Fibroblast of the conjunctiva (primary cell): ENCODE data around the gene TULP4.
"Not testable (repeated sequence)": the region's sequence is repeated elsewhere in the genome, so short reads cannot be mapped to it uniquely, and the experiment has no call there.

Experiments used
- DNase-seq: peaks from one replicate; pipeline ENCODE4 v3.0.0-alpha.2; 2010; ENCODE audit warnings: low read depth

Gene TULP4

DNA sequence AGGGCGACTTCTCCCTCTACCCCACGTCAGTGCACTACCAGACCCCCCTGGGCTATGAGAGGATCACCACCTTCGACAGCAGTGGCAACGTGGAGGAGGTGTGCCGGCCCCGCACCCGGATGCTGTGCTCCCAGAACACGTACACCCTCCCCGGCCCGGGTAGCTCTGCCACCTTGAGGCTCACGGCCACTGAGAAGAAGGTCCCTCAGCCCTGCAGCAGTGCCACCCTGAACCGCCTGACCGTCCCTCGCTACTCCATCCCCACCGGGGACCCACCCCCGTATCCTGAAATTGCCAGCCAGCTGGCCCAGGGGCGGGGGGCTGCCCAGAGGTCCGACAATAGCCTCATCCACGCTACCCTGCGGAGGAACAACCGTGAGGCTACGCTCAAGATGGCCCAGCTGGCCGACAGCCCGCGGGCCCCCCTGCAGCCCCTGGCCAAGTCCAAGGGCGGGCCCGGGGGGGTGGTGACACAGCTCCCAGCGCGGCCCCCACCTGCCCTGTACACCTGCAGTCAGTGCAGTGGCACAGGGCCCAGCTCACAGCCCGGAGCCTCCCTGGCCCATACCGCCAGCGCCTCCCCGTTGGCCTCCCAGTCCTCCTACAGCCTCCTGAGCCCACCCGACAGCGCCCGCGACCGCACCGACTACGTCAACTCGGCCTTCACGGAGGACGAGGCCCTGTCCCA lies 190.1 kb downstream of the TULP4 start:
- no peak for DNase-seq

- no peak for DNase-seq
These were observed 191.0 kb downstream of the TULP4 start for GRCh38 chr6:158503222-158503621.

- no peak for DNase-seq
These were observed 191.6 kb downstream of the TULP4 start for GRCh38 chr6:158503846-158504245.

DNA sequence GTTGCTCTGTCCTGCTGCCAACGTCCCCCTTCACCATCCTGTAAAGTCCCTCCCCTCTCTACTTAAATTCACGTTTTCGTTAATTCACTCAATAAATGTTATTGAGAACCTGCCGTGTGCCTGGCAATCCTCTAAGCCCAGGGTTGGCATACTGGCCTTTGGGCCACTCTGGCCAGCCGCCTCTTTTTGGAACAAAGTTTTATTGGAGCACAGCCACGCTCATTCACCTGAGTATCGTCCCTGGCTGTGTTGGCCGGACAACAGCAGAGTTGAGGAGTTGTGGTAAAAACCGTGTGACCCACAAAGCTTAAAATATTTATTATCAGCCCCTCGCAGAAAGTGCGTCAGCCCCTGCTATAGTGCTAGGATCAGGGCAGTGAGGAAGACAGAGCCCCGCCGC lies 192.9 kb downstream of the TULP4 start:
- no peak for DNase-seq

DNA sequence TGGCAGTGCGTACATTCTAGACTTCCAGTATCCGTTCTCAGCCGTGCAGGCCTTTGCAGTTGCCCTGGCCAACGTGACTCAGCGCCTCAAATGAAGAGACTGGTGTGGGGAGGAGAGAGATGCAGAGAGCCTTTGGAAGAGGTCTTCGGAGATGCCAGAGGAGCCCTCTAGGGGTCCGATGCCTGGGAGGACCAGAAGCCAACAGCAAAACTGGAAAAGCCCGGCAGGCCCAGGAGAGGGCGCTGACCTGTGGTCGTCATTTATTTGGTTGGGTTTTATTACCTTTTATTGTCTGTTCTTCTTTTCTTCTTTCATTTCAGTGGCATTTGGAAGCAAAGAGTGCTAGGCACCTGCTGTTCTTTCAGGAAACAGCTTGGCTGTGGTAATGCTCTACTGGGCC lies 194.3 kb downstream of the TULP4 start:
- no peak for DNase-seq

GRCh38 chr6:158507174-158507573 lies 194.9 kb downstream of the TULP4 start:
- no peak for DNase-seq

- no peak for DNase-seq
These were observed 196.2 kb downstream of the TULP4 start for GRCh38 chr6:158508450-158508849.

DNA sequence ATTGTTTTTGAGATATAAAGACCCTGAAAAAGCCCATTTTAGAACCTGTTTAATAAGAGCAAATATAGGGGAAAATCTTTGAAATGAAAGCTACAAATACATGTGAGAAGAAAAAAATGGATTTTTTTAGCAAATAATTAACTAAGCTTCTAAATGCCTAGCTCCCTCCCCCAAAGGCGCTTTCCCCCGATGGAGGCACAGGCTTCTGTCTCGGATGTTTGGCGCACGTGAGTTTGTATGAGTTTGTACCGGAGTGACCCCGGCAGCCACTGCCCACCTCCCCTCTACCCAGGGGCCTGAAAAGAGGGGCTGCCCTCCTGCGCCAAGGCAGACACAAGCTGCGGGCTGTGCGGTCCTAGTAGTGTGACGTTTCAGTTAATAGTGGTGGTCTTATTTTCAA lies 197.2 kb downstream of the TULP4 start:
- DNase-seq: no peak

DNA sequence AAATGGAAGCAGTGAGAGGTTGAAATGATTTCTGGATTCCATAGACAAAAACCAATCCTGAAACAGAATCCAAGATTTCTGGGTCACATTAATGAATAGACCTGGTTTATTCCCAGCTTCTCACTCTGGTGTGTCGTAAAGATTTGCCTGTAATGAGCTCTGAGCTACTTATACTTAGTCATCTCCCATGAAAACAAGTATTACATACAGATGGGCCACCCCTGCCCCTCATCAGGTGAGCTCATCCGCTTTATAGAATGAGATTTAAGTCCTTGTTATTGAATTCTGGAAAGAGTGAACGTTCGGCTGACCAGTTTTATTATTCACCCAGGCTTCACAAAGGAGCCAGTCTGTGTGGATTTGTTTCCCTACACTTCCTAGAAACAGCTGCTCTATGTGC lies 200.5 kb downstream of the TULP4 start:
- DNase-seq: no peak

GRCh38 chr6:158514176-158514575 lies 201.9 kb downstream of the TULP4 start:
- DNase-seq: no peak

DNA sequence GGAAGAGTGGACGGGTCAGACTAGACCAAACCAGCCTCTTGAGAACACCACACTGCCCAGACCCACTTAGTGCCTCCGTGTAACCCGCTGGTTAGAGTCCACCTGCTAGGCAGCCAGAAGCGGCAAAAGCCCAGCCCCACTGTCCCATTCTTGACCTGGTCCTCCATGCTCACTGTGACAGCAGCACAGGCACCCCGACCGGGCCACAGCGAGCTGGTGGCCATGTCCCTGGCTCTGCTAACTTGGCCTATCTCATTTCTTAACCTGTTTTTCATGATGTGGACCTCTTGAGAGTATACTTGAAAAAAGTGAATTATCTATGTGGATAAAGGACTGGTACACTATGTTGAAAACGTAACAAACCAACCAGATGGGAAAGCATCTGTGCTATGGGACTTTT lies 202.7 kb downstream of the TULP4 start:
- DNase-seq: no peak

- no peak for DNase-seq
These were observed 203.8 kb downstream of the TULP4 start for GRCh38 chr6:158516098-158516497.

- no peak for DNase-seq
These were observed 204.8 kb downstream of the TULP4 start for GRCh38 chr6:158517038-158517437.

DNA sequence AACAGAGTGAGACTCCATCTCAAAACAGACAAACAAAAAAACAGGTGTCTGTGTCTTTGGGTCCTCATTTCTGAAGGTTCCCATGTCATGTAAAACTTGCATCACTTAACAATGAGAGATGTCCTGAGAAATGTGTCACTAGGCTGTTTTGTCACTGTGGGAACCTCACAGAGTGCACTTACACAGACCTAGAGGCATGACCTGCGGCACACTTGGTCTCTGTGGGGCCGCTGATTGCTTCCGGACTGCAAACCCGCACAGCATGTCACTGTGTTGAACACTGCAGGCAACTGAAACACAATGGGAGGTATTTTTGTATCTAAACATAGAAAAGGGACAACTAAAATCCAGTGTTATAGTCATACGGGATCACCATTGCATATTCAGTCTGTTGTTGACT lies 205.3 kb downstream of the TULP4 start:
- no peak for DNase-seq

- DNase-seq: peak; percentile 72
These were observed 206.2 kb downstream of the TULP4 start for GRCh38 chr6:158518191-158519127.

GRCh38 chr6:158519300-158519699 lies 207.0 kb downstream of the TULP4 start:
- DNase-seq: no peak

DNA sequence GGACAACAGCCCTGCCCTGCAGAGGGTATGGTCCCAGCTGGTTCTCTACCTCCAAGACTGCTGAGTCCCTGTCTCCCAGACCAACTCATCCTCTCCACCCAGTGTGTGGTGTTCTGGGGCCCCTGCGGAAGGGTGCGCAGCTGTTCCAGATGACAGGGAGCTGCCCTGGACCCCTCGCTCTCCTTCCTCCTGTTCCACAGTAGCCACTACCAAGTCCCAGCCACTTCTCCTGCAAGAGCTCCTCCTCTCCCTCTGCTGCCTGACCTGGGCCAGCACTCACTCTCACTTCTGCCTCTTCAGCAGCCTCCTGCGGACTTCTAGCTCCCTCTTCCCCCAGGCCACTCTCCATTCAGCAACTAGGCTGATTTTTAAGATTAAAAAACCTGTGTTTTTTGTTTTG lies 207.5 kb downstream of the TULP4 start:
- no peak for DNase-seq

- DNase-seq: not testable (repeated sequence)
These were observed 208.7 kb downstream of the TULP4 start for GRCh38 chr6:158520975-158521374.

GRCh38 chr6:158521759-158522158 lies 209.5 kb downstream of the TULP4 start:
- DNase-seq: no peak

DNA sequence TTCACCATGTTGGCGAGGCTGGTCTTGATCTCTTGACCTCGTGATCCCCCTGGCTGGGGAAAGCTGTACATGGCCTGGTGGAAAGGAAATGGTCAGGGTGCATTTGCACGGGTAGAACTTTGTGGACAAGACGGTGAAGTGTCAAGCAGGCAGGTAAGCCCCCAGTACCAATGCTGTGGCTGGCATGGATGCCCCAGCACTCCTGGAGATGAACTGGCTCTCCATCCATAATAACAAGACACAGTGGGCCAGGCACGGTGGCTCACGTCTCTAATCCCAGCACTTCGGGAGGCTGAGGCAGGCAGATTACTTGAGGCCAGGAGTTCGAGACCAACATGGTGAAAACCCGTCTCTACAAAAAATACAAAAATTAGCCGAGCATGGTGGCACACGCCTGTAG lies 210.4 kb downstream of the TULP4 start:
- no peak for DNase-seq

GRCh38 chr6:158524311-158524710 lies 212.0 kb downstream of the TULP4 start:
- no peak for DNase-seq

DNA sequence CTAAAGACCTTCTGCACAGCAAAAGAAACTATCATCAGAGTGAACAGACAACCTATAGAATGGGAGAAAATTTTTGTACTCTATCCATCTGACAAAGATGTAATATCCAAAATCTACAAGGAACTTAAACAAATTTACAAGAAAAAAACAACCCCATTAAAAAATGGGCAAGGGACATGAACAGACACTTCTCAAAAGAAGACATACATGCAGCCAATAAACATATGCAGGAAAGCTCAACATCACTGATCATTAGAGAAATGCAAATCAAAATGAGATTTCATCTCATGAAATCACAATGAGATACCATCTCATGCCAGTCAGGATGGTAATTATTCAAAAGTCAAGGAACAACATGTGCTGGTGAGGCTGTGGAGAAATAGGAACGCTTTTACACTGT lies 215.6 kb downstream of the TULP4 start:
- not testable (repeated sequence) for DNase-seq

GRCh38 chr6:158528826-158529225 lies 216.6 kb downstream of the TULP4 start:
- DNase-seq: no peak
